PC-3 (cell line): ENCODE measurements around the gene TBK1.

Source experiments
- CTCF ChIP-seq: fragments of 300-600 bp; sonication (generic); conservative IDR thresholded peaks from 2 replicates; pipeline ENCODE4 v1.5.1; 2017; ENCODE audit warnings: antibody characterized with exemption, low read depth, mild to moderate bottlenecking, low read length
- EZH2 ChIP-seq: fragments of 300-600 bp; sonication (generic); IDR thresholded peaks from one replicate; pipeline ENCODE4 v1.6.1; 2017; ENCODE audit warnings: antibody characterized with exemption, mild to moderate bottlenecking, low read length; ENCODE audit not compliant: unreplicated experiment
- EZH2phosphoT487 ChIP-seq: fragments of 300-600 bp; sonication (generic); IDR thresholded peaks from 2 replicates; pipeline ENCODE4 v1.6.1; 2018; ENCODE audit warnings: mild to moderate bottlenecking, antibody characterized with exemption, low read length, borderline replicate concordance

GRCh38 chr12:64450711-64451486 is 1.0 kb upstream of the TBK1 start:
- TF ChIP-seq CTCF: no peak
- TF ChIP-seq EZH2phosphoT487: no peak
- TF ChIP-seq EZH2: no peak
